NCI-H1694 treated with DMSO at 0.1 percent for 48 hours (cell line): ENCODE results near the gene CADM2.
"Not testable (repeated sequence)": the region's sequence is repeated elsewhere in the genome, so short reads cannot be mapped to it uniquely, and the experiment has no call there.

ENCODE experiments used
- DNase-seq: peaks from one replicate; lab custom pipeline; 2025; lab: John Stamatoyannopoulos, UW

The CADM2 gene

DNA sequence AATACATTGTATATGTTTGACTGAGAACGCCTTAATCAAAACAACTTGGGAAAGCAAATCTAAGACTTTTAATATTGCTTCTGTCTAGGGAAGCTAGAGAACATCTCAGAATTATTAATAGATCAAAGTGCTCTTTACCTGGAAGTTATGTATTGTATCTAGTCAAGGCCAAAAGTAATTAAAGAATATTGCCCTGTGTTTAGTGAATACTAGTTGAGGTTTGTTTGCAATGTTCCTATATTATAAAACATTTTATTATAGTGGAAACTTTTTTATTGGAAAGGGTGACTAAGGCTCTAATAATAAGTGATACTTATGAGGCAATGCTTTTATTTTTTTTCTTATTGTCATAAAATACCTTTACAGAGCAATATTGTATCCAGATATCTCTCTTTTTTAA, 118.2 kb downstream of the CADM2 start:
- no peak for DNase-seq

DNA sequence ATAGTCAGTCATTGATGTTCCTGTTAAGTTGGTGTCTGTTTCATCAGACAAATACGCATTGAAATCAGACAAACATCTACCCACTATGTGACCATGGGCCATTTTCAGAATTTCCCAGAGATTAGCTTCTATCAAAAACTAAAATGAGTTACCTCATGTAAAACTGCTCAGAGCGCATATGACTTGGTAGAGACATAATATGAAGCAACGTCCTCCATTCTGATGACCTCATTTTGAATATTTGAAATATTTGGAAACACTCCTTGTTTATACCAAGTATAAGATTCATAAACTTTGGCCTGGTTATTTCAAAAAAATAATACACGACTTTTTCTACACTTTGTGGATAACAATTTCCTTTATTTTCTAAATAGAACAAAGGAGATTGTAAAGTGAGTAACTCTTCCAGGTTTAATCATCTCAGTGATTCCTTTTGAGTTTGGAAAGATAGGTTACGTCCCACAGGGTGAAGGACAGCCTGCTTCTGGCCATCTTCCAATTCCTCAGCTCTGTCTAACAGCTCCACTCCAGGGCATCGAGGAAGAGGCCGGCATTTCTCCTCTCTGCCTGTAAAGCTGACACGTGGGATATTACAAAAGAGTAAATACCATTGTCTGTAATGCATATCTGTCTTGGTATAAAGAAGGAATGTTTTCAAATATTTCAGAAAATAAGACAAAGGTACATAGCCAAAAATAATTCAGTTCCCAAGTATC, 122.6 kb downstream of the CADM2 start:
- no peak for DNase-seq

DNA sequence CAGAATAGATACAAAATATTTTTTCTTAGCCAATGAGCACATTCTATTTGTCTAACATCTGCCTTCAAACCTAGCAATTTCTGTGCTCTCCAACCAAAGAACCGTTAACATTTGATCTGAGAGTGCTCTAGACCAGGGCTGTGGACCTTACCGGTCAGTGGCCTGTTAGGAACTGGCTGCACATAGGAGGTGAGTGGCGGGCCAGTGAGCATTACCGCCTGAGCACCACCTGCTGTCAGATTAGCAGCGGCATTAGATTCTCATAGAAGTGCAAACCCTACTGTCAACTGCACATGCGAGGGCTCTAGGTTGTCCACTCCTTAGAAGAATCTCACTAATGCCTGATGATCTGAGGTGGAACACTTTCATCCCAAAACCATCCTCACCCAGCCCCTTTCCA, 131.7 kb downstream of the CADM2 start:
- no peak for DNase-seq

DNA sequence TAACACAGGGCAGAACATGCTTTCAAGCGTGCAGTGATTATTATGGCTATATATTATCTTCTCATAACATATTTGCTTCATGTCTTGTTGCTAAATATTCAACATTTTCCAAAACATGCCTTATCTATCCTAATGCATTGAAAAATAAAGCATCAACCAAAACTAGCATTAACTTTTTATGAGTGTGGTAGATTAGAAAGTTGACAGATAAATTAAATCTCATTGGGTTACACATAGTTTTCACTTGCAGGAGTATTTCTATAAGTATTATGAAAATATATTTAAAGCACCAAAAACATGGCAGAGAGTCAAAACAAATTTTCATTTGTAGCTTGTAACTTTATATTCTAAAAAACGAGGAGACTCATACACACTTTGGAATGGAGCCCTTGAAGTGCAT, 141.5 kb downstream of the CADM2 start:
- DNase-seq = no peak

DNA sequence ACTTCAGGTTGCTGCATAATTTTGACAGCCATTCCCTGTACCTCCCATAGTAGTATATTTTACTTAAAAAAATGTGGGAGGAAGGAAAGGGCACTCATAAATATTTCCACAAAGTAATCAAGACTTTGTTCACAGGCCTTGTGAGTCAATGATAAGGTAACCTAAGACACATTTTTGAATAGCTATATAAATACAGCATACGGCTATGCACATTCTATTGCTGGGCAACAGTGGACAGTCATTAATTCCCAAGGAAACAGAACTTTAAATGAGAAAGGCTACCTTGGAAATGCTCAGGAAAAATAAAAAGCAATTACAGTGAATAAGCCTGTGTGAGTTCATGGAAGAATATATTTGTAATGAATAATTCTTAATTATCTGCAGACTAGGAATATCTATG, 144.0 kb downstream of the CADM2 start:
- DNase-seq = no peak

DNA sequence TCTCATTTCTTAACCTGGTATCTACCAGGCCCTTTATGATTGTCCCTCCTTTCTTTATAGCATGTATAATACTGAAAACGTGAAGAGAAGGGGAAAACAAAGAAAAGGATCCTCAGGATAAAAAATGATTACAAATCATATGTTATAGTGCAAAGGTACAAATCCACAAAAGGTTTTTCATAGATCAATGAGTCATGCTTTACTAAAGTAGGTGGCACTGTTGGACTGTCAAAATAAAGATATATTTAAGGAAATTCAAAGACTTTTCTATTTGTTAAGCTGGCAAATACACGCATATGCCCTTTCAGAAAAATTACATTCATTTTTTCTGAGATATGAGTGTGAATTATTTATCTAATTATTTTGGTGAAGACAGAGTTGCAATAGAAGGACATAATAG, 151.6 kb downstream of the CADM2 start:
- no peak for DNase-seq

DNA sequence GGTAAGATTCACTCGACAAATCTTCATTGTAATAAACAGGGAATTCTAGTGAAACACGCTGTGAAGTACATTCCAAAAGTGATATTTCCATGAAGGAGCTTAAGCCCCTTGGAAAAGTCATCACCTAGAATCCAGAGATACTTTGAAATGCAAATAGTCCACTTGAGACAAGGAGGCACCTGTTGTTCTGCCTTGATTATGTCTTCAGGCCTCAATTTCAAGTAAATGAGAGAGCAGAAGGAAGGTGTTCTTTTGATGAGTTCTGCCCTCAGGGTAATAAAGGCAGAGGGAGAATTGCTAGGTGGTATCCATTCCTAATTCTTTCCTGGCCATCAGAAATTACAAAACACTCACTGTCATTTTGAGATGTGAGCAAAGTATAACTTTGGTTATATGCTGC, 162.1 kb downstream of the CADM2 start:
- DNase-seq = no peak

DNA sequence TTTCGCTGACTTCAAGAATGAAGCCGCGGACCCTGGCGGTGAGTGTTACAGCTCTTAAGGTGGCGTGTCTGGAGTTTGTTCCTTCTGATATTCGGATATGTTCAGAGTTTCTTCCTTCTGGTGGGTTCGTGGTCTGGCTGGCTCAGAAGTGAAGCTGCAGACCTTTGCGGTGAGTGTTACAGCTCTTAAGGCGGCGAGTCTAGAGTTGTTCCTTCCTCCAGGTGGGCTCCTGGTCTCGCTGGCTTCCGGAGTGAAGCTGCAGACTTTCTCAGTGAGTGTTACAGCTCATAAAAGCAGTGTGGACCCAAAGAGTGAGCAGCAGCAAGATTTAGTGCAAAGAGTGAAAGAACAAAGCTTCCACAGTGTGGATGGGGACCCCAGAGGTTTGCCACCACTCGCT, 174.1 kb downstream of the CADM2 start:
- not testable (repeated sequence) for DNase-seq

DNA sequence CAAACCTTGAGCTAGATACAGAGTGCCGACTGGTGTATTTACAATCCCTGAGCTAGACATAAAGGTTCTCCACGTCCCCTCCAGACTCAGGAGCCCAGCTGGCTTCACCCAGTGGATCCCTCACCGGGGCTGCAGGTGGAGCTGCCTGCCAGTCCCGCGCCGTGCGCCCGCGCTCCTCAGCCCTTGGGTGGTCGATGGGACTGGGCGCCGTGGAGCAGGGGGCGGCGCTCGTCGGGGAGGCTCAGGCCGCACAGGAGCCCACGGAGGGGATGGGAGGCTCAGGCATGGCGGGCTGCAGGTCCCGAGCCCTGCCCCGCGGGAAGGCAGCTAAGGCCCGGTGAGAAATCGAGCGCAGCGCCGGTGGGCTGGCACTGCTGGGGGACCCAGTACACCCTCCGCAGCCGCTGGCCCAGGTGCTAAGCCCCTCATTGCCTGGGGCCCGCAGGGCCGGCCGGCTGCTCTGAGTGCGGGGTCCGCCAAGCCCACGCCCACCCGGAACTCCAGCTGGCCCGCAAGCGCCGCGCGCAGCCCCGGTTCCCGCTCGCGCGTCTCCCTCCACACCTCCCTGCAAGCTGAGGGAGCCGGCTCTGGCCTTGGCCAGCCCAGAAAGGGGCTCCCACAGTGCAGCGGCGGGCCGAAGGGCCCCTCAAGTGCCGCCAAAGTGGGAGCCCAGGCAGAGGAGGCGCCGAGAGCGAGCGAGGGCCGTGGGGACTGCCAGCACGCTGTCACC, 175.1 kb downstream of the CADM2 start:
- DNase-seq = not testable (repeated sequence)

DNA sequence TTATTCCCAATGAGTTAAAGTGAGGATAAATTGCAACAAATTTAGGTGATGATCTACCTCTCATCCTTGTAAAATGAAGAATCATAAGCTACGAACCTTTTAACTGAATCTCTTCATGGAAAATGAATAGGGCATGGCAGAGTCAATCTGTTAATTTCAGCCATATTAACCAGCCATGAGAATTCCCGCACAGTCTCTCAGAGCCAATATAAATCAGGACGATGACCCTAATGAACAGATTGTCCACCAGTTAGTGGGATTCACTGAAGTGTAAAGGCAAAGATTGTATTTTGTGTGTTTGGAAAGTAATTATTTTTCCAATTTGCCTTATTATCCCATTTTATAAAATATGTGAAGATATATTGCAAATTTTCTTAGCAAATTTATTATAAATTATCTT, 183.8 kb downstream of the CADM2 start:
- no peak for DNase-seq

DNA sequence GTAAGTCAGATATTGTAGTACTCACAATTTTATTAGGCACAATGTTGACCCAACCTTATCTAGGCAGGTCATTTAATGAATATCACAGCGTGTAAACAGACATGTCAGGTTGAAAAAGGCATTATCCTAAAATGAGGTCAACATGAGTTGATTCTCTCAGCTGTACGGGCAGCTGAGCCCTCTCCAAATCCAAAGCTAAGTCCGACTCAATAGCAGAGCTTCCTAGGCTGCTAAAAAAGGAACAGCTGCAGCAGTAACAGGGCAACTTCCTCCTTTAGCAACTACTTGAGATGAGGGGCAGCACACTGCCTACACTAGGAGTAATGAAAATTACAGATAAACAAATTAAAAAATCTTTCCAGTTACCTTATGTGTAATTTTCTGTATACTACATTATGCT, 189.2 kb downstream of the CADM2 start:
- DNase-seq = no peak

DNA sequence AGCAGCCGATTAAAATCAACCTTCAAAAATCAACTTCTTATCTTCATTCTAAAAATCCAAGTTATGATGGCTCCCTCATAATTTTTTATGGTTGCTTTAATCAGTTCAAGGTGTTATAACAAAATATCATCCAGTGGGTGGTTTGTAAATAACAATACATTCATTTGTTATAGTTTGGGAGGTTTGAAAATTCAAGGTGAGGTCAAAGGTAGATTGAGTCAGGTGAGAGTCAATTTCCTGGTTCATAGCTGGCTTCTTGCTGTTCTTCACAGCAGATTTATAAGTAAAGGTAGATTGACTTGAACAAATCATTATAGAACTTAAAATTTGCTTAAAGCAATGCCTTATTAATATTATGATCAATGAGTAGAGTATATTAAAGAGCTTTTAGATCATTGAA, 192.8 kb downstream of the CADM2 start:
- DNase-seq = no peak

DNA sequence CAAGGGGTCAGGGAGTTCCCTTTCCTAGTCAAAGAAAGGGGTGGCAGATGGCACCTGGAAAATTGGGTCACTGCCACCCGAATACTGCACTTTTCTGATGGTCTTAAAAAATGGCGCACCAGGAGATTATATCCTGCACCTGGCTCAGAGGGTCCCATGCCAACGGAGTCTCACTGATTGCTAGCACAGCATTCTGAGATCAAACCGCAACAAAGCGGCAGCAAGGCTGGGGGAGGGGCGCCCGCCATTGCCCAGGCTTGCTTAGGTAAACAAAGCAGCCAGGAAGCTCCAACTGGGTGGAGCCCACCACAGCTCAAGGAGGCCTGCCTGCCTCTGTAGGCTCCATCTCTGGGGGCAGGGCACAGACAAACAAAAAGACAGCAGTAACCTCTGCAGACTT, 194.5 kb downstream of the CADM2 start:
- DNase-seq = not testable (repeated sequence)

DNA sequence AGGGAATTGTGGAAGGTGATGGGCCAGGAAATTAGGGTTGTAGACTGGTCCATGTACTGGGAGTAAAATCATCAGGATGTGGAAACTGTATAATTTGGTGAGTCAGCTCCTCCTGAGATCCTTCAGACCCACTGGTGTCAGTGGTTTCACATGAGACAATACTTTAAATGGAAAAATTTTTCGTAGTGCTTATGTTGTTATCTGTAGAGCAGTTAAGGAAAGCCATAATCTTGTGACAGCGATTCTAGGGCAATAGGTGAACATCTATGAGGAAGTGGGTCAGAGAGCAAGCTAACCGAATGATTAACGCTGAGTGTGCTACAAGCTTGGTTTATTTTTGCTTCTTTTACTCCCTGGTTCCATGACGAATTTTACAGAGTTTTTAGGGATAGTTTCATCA, 200.6 kb downstream of the CADM2 start:
- DNase-seq = no peak

DNA sequence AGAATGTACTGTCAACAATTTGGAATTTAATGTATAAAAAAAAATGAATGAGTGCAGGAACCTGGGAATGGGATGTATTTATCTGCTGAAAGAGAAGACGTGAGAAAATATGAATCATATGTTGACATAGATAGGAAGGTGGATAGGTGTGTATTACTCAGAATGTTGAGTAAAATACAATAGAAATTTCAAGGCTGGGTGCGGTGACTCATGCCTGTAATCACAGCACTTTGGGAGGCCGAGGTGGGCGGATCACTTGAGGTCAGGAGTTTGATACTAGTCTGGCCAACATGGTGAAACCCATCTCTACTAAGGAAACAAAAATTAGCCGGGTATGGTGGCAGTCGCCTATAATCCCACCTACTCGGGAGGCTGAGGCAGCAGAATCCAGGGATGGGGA, 202.8 kb downstream of the CADM2 start:
- DNase-seq = no peak

DNA sequence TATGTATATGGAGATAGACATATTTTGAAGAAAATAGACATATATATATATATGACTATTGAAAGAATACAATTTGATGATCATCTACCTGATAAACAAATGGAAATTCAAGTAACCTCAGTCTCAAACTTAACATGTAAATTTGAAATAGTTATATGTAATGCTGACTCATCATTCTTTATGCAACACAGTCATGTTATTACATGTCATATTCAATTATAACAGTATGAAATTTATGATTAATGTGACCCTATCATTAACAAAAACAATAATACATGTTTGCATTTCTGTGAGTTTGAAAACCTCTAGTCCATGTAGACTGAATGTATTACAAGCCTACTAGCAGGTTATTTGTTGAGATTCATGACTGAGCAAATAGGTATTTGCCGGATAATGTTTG, 204.1 kb downstream of the CADM2 start:
- no peak for DNase-seq

DNA sequence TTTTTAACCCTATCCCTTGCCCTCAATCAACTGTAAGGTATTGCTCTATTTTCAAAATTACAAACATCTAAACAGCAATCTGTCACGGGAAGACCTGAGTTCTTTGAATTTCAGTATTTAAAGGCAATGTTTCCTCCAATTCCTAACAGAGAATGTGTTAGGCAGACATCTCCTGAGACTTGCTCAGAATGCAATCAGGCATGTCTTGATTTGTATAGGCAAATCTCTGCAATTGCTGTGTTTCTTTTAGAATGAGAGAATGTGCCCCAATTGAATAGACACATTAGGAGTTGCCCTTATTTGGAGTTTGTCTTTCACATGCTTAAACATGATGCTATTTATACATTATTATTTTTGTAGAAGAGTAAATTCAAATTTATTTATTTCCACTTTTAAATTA, 205.6 kb downstream of the CADM2 start:
- DNase-seq = no peak

DNA sequence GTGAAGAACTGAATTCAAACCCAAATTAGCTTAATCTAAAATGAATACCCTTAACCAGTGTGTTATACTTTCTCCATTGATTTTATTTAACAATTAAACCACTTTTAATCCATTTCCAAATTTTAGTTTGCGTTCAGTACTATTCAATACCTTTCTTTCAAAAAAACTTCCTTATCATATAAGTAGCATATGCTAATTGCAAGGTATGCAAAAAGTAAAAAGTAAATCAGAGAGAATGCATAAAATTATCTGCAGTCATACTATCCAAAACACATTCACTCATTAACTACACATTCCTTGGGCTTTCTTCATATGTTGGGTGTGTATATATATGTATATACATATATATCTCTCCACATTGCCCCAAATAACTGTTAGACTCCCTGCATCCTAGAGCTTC, 208.8 kb downstream of the CADM2 start:
- no peak for DNase-seq

DNA sequence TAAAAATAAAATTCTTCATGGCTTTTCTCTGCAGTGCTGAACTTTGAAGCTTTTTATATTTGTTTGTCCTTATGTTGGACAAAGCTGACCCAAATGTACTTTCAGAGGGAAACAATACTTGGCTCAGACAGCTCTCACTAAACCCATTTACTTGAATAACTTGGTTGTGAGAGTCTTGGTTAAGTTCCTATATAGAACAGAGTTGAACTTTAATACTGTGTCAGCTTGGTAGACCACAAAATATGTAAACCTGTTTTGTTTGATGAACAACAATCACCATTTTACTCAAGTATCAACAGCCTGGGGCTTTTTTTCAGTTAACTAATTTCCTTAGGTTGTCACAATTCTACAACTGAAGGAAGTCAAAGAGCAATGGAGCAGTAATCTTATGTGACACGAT, 211.9 kb downstream of the CADM2 start:
- DNase-seq = no peak

DNA sequence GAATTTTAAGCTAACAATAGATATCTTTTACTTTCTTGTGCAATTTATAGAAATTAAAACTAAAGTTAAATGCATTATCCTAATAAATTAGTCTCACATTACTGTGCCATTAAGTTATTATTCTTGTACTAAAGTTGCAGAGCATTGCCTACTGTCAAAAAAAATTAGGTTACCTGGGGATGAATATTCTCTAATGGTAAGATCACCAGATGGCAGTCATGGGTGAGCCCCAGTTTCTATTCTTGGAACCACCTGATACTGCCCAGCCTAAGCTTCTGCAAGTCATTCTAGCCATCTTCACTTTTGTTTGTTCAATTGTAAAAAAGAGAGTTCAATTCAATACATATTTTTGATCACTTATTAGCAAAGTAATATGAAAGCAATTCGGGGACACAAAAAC, 213.2 kb downstream of the CADM2 start:
- no peak for DNase-seq

DNA sequence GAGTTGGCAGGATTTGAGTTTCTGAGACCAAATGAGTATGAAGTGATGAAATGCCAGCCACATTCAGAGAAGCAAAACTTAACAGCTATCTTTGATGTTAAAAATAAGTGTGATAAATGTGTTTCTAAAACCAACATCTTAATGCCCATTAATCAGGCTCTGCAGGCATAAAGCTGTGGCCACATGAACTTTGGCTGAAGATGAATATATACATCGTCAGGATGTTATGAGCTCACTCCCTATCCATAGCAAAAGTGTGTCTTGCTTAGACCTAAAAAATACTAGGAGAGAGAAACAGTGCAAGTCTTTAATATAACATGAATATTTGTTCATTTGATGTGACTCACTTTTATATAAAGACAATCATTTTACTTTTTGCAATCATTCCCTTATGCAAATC, 218.0 kb downstream of the CADM2 start:
- DNase-seq = no peak

DNA sequence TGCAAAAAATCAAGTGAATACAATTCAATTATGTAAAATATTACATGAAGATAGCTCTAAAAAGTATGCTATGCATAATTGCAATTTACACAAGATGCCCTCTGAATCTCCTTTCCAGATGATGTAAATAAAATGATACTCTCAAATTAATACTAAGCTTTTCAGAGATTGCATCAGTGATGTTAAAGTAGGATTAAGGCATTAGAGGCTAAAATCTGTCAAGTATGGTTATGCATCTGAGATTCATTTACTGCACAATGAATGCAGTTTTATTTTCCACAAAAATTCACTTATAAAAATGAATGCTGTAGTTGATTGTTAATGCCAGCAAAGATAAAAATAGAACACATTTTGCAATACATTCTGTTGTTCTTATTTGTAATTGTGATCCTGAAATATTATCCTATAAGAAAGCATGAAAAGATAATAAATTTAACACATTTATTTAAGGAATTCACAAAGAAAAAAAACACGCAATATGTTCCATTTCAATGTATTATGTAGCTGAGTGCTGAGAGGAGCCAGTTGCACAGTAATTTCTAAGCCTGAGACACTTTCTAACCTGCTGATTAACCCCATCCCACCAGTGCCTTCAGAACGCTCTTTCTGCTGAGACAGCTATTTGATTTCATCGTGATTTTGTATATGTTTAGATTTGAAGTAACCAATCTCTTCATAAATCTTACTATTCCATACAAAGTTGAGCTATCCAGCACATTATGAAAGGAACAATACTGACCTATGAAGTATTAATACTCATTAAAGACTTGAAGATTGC, 224.4 kb downstream of the CADM2 start:
- DNase-seq = no peak

DNA sequence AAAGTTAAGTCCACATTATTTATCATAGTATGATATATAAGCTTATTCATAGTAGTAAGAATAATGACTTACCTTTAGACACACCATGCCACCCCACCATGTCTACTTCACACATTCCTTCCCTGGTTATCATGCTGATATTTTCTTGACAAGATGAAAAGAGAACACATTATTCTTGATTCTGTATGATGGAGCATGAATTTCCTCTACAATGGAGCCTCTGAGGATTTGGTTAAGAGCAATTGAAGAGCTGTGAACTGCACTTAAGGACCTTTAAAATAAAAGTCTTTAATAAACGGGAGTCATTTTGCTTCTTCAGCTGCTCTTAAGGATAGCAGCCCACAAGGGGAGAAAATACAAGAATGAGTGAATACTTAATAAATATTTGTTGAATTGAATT, 226.7 kb downstream of the CADM2 start:
- DNase-seq = no peak
